MCF 10A (cell line): ENCODE measurements around the gene CALML6. TPM values are rescaled to one million over a fixed set of nuclear protein-coding genes. Genes with fewer than 3 reads are reported as not detected.

Source experiments
- BruUV-seq: library from RNA; stranded (reverse); fragments of 400-500 nt; replicated peaks from 2 replicates; lab custom pipeline; 2021; lab: Mats Ljungman, UMichigan
- CTCF ChIA-PET: fragments of 300-600 bp; sonication (Branson Sonifier 250); formaldehyde crosslinking; extraction: SDS; loops from one replicate; lab custom pipeline; 2021; ENCODE audit warnings: antibody characterized with exemption, inconsistent platforms; lab: Yijun Ruan, JAX
- POLR2A ChIA-PET: fragments of 300-600, 350-650 bp; sonication (Branson Sonifier 250); formaldehyde crosslinking; extraction: SDS; loops from one replicate; lab custom pipeline; 2020; ENCODE audit warnings: antibody characterized with exemption, inconsistent platforms; lab: Yijun Ruan, JAX
- DNase-seq: peaks from one replicate; pipeline ENCODE4 v3.0.0-alpha.2; 2018; ENCODE audit not compliant: unreplicated experiment
- H3K27ac Mint-ChIP-seq: one replicate; pipeline ENCODE4 v1.8.0; 2022; ENCODE audit warnings: mild to moderate bottlenecking, low read depth, mixed read lengths; ENCODE audit not compliant: unreplicated experiment
- H3K27me3 Mint-ChIP-seq: one replicate; pipeline ENCODE4 v1.8.0; 2022; ENCODE audit warnings: mixed read lengths; ENCODE audit not compliant: insufficient read depth, unreplicated experiment
- H3K36me3 Mint-ChIP-seq: one replicate; pipeline ENCODE4 v1.8.0; 2022; ENCODE audit warnings: mild to moderate bottlenecking, moderate library complexity, mixed read lengths; ENCODE audit not compliant: insufficient read depth, unreplicated experiment
- H3K4me1 Mint-ChIP-seq: one replicate; pipeline ENCODE4 v1.8.0; 2022; ENCODE audit warnings: mixed read lengths; ENCODE audit not compliant: insufficient read depth, unreplicated experiment
- H3K4me3 Mint-ChIP-seq: one replicate; pipeline ENCODE4 v1.8.0; 2022; ENCODE audit warnings: mild to moderate bottlenecking, moderate library complexity, mixed read lengths; ENCODE audit not compliant: unreplicated experiment
- H3K9me3 Mint-ChIP-seq: one replicate; pipeline ENCODE4 v1.8.0; 2022; ENCODE audit warnings: mixed read lengths; ENCODE audit not compliant: unreplicated experiment
- CTCF ChIP-seq: fragments of 200-600 bp; IDR thresholded peaks from one replicate; pipeline ENCODE4 v1.8.0; 2022; ENCODE audit warnings: antibody characterized with exemption, mild to moderate bottlenecking; ENCODE audit not compliant: unreplicated experiment
- intact Hi-C: fragments of 100-400 bp; cut with micrococcal nuclease; formaldehyde crosslinking; loops from 2 replicates; pipeline ENCODE4 v1.14.1; 2022
- total RNA-seq: library from RNA; stranded (reverse); gene quantifications from 2 replicates; pipeline ENCODE4 v1.2.3, GENCODE V29; 2022

Gene CALML6
- total RNA-seq, 1 experiment from 2014 or later = 1.7 TPM

GRCh38 chr1:1917304-1917976 lies 2.4 kb downstream of the CALML6 start:
- no peak overlapping the region for H3K27ac Mint-ChIP-seq
- peak overlapping the region; percentile 21 for H3K4me3 Mint-ChIP-seq
- H3K4me1 Mint-ChIP-seq = no peaks in the 10 kb centered on the region
- peaks cover 6% of the 10 kb centered on the region for H3K36me3 Mint-ChIP-seq
- ChIA-PET CTCF (interaction anchor here (0.9 to 1.3 kb wide), 4 partner anchors 8 to 128 kb away, joined by 3 to 7 read pairs (median 4); no protein-coding TSS in a partner anchor), POLR2A (interaction anchor here (0.6 kb wide), 1 partner anchor 13 kb away, joined by 4 read pairs; no protein-coding TSS in a partner anchor)
- intact Hi-C loops = no loop called here
- no TSS peak for BruUV-seq
- no peaks in the 10 kb centered on the region for H3K27me3 Mint-ChIP-seq
- DNase-seq = no peak
- H3K9me3 Mint-ChIP-seq = no peaks in the 10 kb centered on the region
- TF ChIP-seq CTCF = no peak

GRCh38 chr1:1917995-1918900 lies 3.2 kb downstream of the CALML6 start:
- Mint-ChIP-seq H3K4me1 (no peaks in the 10 kb centered on the region), H3K9me3 (no peaks in the 10 kb centered on the region), H3K4me3 (peak overlapping the region; percentile 60), H3K27ac (no peak overlapping the region), H3K27me3 (no peaks in the 10 kb centered on the region), H3K36me3 (peaks cover 6% of the 10 kb centered on the region)
- BruUV-seq = no TSS peak
- POLR2A ChIA-PET = no interaction called here
- intact Hi-C loops = no loop called here
- CTCF ChIA-PET = interaction anchor here (1.2 to 1.3 kb wide), 2 partner anchors 9 to 127 kb away, joined by 4 to 7 read pairs; no protein-coding TSS in a partner anchor
- DNase-seq = no peak
- TF ChIP-seq CTCF = no peak

- POLR2A ChIA-PET = no interaction called here
- intact Hi-C loops = no loop called here
- BruUV-seq = no TSS peak
- Mint-ChIP-seq H3K27me3 (no peaks in the 10 kb centered on the region), H3K27ac (no peak within 1 kb of the TSS), H3K36me3 (peaks cover 13% of the 10 kb centered on the region), H3K9me3 (no peaks in the 10 kb centered on the region), H3K4me3 (peak within 1 kb of the TSS; percentile 60), H3K4me1 (no peaks in the 10 kb centered on the region)
- no peak for DNase-seq
- CTCF ChIA-PET = no interaction called here
- TF ChIP-seq CTCF = no peak
These were observed 3.8 kb downstream of the CALML6 start, which contains the start of gene TMEM52 for GRCh38 chr1:1918901-1919303. TSS of gene TMEM52 (minus strand) at chr1:1919279. CDS start at chr1:1919265, 14 bp downstream.
